K562 (cell line): ENCODE measurements around the gene TRIM40. TPM values are rescaled to one million over a fixed set of nuclear protein-coding genes. Genes with fewer than 3 reads are reported as not detected.
A peak's percentile ranks its signal among the peaks of the same experiment; 100 is the strongest.

Experiments
- ATAC-seq: fragments of 200-7000 bp; cut with Tn5 transposase; 3 replicates; pipeline ENCODE4 v1.9.1; 2020; ENCODE audit warnings: moderate library complexity
- BruUV-seq: library from RNA; stranded (reverse); fragments of 400-500 nt; replicated peaks from 2 replicates; lab custom pipeline; 2021; lab: Mats Ljungman, UMichigan
- CTCF ChIA-PET: fragments of 300-600 bp; formaldehyde crosslinking; extraction: SDS; loops from one replicate; lab custom pipeline; 2021; ENCODE audit warnings: low intra/inter-chr PET ratio; lab: Yijun Ruan, JAX
- POLR2A ChIA-PET: fragments of 300-600, 350-650 bp; sonication (Branson Sonifier 250); formaldehyde crosslinking; extraction: SDS; loops from one replicate; lab custom pipeline; 2021; ENCODE audit warnings: antibody characterized with exemption, inconsistent platforms; lab: Yijun Ruan, JAX
- DNase-seq, 4 experiments: peaks; one replicate each; pipeline versions ENCODE4 v3.0.0 to v3.0.0-alpha.2; 2011 to 2018; ENCODE audit warnings: low spot score in 3 of 4, mixed read lengths in 3 of 4; ENCODE audit errors: extremely low read depth in 1 of 4
- FAIRE-seq: peaks from 2 replicates; lab custom pipeline; 2011; peaks lifted over from hg19 to GRCh38; lab: Jason Lieb, UNC
- H2AFZ ChIP-seq: 2 replicates; pipeline ENCODE4 v1.6.0; 2011; ENCODE audit warnings: low read depth, low read length, control low read depth, inconsistent platforms
- H3K27ac ChIP-seq: fragments of 200-600 bp; 3 replicates; pipeline ENCODE4 v1.8.0; 2011; ENCODE audit warnings: low read depth, mild to moderate bottlenecking, control low read depth, inconsistent platforms, low read length, moderate library complexity, mixed read lengths; ENCODE audit errors: extremely low read depth
- H3K27me3 ChIP-seq, 2 experiments: fragments of 300-600 bp in 1 of 2; 2 replicates in 1 of 2; 3 replicates in 1 of 2; pipeline versions ENCODE4 v1.6.0 to v1.8.0; 2011; ENCODE audit warnings: inconsistent platforms in 2 of 2, low read length in 2 of 2, mild to moderate bottlenecking in 1 of 2, mixed read lengths in 1 of 2, moderate library complexity in 1 of 2; ENCODE audit not compliant: control insufficient read depth in 2 of 2, insufficient read depth in 2 of 2
- H3K36me3 ChIP-seq: fragments of 300-600 bp; 3 replicates; pipeline ENCODE4 v1.8.0; 2011; ENCODE audit warnings: mild to moderate bottlenecking, low read length, inconsistent platforms; ENCODE audit not compliant: control insufficient read depth, insufficient read depth
- H3K4me1 ChIP-seq, 2 experiments: fragments of 200-600 bp in 1 of 2; replicated peaks in 1 of 2; 2 replicates in 1 of 2; 3 replicates in 1 of 2; pipeline versions ENCODE4 v1.5.1 to v1.8.0; 2011; ENCODE audit warnings: inconsistent platforms in 2 of 2, low read length in 2 of 2, mild to moderate bottlenecking in 1 of 2, mixed read lengths in 1 of 2, moderate library complexity in 1 of 2; ENCODE audit not compliant: control insufficient read depth in 2 of 2, insufficient read depth in 2 of 2
- H3K4me2 ChIP-seq: 2 replicates; pipeline ENCODE4 v1.6.1; 2011; ENCODE audit warnings: low read length, control low read depth, inconsistent platforms, mixed read lengths; ENCODE audit not compliant: insufficient read depth
- H3K4me3 ChIP-seq: fragments of 200-600 bp; sonication (generic), shearing (Covaris generic); 2 replicates; pipeline ENCODE4 v1.5.1; 2016; ENCODE audit warnings: control low read depth, inconsistent platforms
- H3K79me2 ChIP-seq: fragments of 200-600 bp; 3 replicates; pipeline ENCODE4 v1.8.0; 2011; ENCODE audit warnings: low read length, inconsistent platforms; ENCODE audit not compliant: control insufficient read depth, insufficient read depth
- H3K9ac ChIP-seq, 2 experiments: 2 replicates each; pipeline versions ENCODE4 v1.6.0 to v1.6.1; 2011; ENCODE audit warnings: low read depth in 2 of 2, low read length in 2 of 2, control low read depth in 1 of 2, inconsistent platforms in 1 of 2, mild to moderate bottlenecking in 1 of 2, mixed read lengths in 1 of 2; ENCODE audit not compliant: insufficient read depth in 1 of 2
- H3K9me1 ChIP-seq: one replicate; pipeline ENCODE4 v1.6.0; 2011; ENCODE audit warnings: inconsistent platforms, mild to moderate bottlenecking, low read length, moderate library complexity; ENCODE audit not compliant: control insufficient read depth, insufficient read depth
- H3K9me3 ChIP-seq: replicated peaks from 2 replicates; pipeline ENCODE4 v1.5.1; 2011; ENCODE audit warnings: low read depth, low read length, inconsistent platforms; ENCODE audit not compliant: control insufficient read depth, insufficient read depth
- H4K20me1 ChIP-seq: replicated peaks from 2 replicates; pipeline ENCODE4 v1.6.1; 2011; ENCODE audit warnings: low read length, inconsistent platforms, mixed read lengths; ENCODE audit not compliant: control insufficient read depth, insufficient read depth
- ADNP ChIP-seq: fragments of 200-800 bp; sonication (Bioruptor generic); IDR thresholded peaks from 2 replicates; pipeline ENCODE4 v1.6.1; 2016; ENCODE audit warnings: missing genetic modification characterization, missing compliant biosample characterization
- CCNT2 ChIP-seq: IDR thresholded peaks from 2 replicates; pipeline ENCODE4 v1.6.1; 2011; ENCODE audit warnings: borderline replicate concordance, low read depth, mild to moderate bottlenecking, moderate library complexity, mixed read lengths, low read length; ENCODE audit not compliant: insufficient read length; ENCODE audit errors: extremely low read depth
- CREM ChIP-seq: IDR thresholded peaks from 2 replicates; pipeline ENCODE4 v1.6.1; 2014; ENCODE audit warnings: antibody characterized with exemption, low read depth
- JUNB ChIP-seq: fragments of 450-650 bp; formaldehyde crosslinking; conservative IDR thresholded peaks from 2 replicates; pipeline ENCODE4 v1.4.0; 2020; ENCODE audit warnings: mild to moderate bottlenecking
- L3MBTL2 ChIP-seq: fragments of 450-650 bp; IDR thresholded peaks from 2 replicates; pipeline ENCODE4 v1.6.1; 2016; ENCODE audit warnings: mild to moderate bottlenecking, moderate library complexity
- NR3C1 ChIP-seq: sonication (generic); formaldehyde crosslinking; IDR thresholded peaks from 2 replicates; pipeline ENCODE4 v1.8.1; 2022; ENCODE audit warnings: missing genetic modification reagents
- RB1 ChIP-seq: fragments of 450-650 bp; IDR thresholded peaks from 2 replicates; pipeline ENCODE4 v1.6.1; 2017; ENCODE audit warnings: low read depth, mild to moderate bottlenecking
- RBM15 ChIP-seq: fragments of 200-400 bp; formaldehyde crosslinking; IDR thresholded peaks from 2 replicates; pipeline ENCODE4 v1.6.1; 2018; ENCODE audit warnings: mild to moderate bottlenecking, low read length, moderate library complexity; ENCODE audit not compliant: insufficient read depth
- WGBS: fragments of 100-300 bp; shearing (Covaris generic); methylation state at CpG from one replicate; pipeline ENCODE4 v1.1.6; 2016; ENCODE audit warnings: low coverage, mixed read lengths; ENCODE audit not compliant: insufficient coverage; ENCODE audit errors: missing lambda C conversion rate; 5-methylcytosine and 5-hydroxymethylcytosine counted together
- in situ Hi-C: fragments of 300-500 bp; cut with MboI; formaldehyde crosslinking; loops from 4 replicates; pipeline ENCODE4 v1.15.0; 2018; ENCODE audit warnings: inconsistent platforms, mixed read lengths
- intact Hi-C: fragments of 100-400 bp; cut with micrococcal nuclease; formaldehyde crosslinking; loops from 2 replicates; pipeline ENCODE4 v1.14.2; 2022
- polyA plus RNA-seq, 8 experiments: library from polyadenylated mRNA; depleted of rRNA in 4 of 8; stranded (reverse) in 5 of 8; unstranded in 3 of 8; fragments of >200 nt; fragmentation: Nextera tagmentation in 2 of 8; fragmentation: Illumina TruSeq in 1 of 8; extraction: Ambion mirVana in 2 of 8; extraction: Trizol in 1 of 8; gene quantifications; 2 replicates each; pipeline versions ENCODE4 v1.2.1 to v1.2.3, GENCODE V29; 2011 to 2014; ENCODE audit warnings: inconsistent platforms in 1 of 8, missing spikeins in 1 of 8
- total RNA-seq, 7 experiments: library from RNA; depleted of rRNA in 6 of 7; stranded (reverse); fragments of >200 nt in 6 of 7; fragmentation: Illumina TruSeq in 2 of 7; extraction: Trizol in 2 of 7; gene quantifications; 2 replicates each; pipeline versions ENCODE4 v1.2.1 to v1.2.3, GENCODE V29; 2011 to 2021; ENCODE audit warnings: low replicate concordance in 1 of 7
- TF ChIP-seq, protein P1 (sequence below): fragments of 250-450 bp; sonication (Bioruptor Pico); IDR thresholded peaks from 2 replicates; pipeline ENCODE4 v1.4.0; 2020; ENCODE audit warnings: borderline replicate concordance

Gene TRIM40
- total and polyA plus RNA-seq, 9 of the 15 experiments (the other 6 are each of a cell fraction or from before 2014, with no cell fraction given): 0.04 to 0.08 TPM; not detected in 7

DNA sequence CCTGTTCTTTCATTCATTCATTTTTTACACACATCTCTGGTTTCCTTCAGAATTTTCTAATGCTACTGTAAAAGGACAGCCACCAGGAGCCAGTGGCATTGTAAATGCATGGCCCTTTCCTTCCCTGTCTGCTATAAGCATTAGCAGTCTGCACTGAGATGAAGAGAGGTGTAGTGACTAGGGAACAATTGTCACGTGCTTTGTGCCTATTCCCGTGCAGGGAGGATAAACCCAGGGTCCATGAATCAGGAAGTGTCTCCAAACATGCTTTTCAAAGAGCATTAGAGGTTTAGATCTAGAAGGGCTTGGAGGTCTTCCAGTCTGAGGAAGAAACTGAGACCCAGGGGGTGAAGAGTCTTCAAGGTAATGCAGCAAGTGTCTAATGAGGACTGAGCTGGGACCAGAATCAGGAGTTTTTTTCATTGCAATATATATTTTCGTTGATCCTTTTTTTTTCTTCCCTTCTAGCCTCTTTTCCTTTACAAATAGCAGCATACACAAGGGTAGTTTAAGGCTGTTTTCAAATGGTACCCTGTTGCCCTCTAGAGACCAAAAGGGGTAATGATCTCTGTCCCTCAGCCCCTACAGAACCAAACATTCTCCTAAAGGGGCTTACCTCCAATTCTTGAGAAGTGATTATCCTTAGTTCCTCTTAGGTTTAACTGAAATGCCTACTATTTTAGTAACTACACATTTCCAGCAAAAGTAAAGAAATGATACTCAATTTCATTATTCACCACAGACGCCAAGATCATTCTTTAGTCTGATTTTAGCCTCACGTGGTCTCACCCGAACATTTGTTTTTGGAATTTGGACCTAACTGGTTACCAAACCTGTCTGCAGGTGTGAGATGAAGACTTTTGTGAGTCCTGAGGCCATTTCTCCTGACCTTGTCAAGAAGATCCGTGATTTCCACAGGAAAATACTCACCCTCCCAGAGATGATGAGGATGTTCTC, 34.0 kb downstream of the TRIM40 start (continued):
- TF ChIP-seq CCNT2 (no peak), ADNP (tag) (no peak), RB1 (0 out of 2 replicates have a peak, but pooled peaks have one; percentile 40)
- TF ChIP-seq, protein P1, sequence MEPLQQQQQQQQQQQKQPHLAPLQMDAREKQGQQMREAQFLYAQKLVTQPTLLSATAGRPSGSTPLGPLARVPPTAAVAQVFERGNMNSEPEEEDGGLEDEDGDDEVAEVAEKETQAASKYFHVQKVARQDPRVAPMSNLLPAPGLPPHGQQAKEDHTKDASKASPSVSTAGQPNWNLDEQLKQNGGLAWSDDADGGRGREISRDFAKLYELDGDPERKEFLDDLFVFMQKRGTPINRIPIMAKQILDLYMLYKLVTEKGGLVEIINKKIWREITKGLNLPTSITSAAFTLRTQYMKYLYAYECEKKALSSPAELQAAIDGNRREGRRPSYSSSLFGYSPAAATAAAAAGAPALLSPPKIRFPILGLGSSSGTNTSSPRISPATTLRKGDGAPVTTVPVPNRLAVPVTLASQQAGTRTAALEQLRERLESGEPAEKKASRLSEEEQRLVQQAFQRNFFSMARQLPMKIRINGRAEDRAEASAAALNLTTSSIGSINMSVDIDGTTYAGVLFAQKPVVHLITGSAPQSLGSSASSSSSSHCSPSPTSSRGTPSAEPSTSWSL (CRISPR knock-in tag): no peak

DNA sequence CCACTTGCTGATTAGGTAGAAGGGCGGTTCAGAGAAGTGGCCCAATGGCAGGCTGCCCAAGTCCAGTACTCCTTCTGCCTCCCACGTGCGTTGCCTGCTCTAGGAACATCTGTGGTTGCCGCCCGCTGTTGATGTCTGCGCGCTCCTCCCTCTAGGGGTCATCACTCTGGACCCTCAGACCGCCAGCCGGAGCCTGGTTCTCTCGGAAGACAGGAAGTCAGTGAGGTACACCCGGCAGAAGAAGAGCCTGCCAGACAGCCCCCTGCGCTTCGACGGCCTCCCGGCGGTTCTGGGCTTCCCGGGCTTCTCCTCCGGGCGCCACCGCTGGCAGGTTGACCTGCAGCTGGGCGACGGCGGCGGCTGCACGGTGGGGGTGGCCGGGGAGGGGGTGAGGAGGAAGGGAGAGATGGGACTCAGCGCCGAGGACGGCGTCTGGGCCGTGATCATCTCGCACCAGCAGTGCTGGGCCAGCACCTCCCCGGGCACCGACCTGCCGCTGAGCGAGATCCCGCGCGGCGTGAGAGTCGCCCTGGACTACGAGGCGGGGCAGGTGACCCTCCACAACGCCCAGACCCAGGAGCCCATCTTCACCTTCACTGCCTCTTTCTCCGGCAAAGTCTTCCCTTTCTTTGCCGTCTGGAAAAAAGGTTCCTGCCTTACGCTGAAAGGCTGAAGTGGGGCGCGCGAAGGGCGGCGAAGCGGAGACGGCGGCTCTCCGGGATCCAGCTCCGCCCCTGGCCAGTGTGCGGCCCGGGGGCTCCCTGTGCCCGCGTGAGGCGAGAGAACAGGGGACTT, 35.9 kb downstream of the TRIM40 start:
- POLR2A ChIA-PET: no interaction called here
- CTCF ChIA-PET: interaction anchor here (2.6 kb wide), 1 partner anchor 69 kb away, joined by 14 read pairs; no protein-coding TSS in a partner anchor
- no peaks in the 10 kb centered on the region for H3K9me3 ChIP-seq
- H3K27ac ChIP-seq: no peak overlapping the region
- intact Hi-C loops (loop anchor here (2.0 kb wide), 2 partner anchors 41 to 323 kb away; no protein-coding TSS in a partner anchor), in situ Hi-C loops (loop anchor here (5.0 kb wide), 1 partner anchor 325 kb away; no protein-coding TSS in a partner anchor)
- H3K4me3 ChIP-seq: no peak overlapping the region
- no TSS peak for BruUV-seq
- H2AFZ ChIP-seq: no peak overlapping the region
- H3K4me2 ChIP-seq: no peak overlapping the region
- no peaks in the 10 kb centered on the region for H4K20me1 ChIP-seq
- peak; percentile 57 for ATAC-seq
- no peaks in the 10 kb centered on the region for H3K36me3 ChIP-seq
- FAIRE-seq: no peak
- H3K27me3 ChIP-seq: peaks cover 10 to 27% of the 10 kb centered on the region in 2 experiments
- no peaks in the 10 kb centered on the region for H3K79me2 ChIP-seq
- no peaks in the 10 kb centered on the region for H3K9me1 ChIP-seq
- peak overlapping the region in 1 of 2 experiments; percentile 61; a peak in 2 of 4 replicates for H3K9ac ChIP-seq
- WGBS: 26% methylated on average over 56 of the region's 62 CpGs
- peaks cover 0 to 8% of the 10 kb centered on the region in 2 experiments; a peak in 1 of 5 replicates for H3K4me1 ChIP-seq
- peak in 1 of 4 experiments; percentile 24 for DNase-seq
- TF ChIP-seq RBM15: no peak
- no peak for TF ChIP-seq JUNB (CRISPR knock-in tag)
- TF ChIP-seq CREM: no peak
- TF ChIP-seq L3MBTL2: 0 out of 2 replicates have a peak, but pooled peaks have one; percentile 29
- no peak for TF ChIP-seq NR3C1 (CRISPR knock-in tag)
